ENCODE data around the gene FEV.

FEV gene

DNA sequence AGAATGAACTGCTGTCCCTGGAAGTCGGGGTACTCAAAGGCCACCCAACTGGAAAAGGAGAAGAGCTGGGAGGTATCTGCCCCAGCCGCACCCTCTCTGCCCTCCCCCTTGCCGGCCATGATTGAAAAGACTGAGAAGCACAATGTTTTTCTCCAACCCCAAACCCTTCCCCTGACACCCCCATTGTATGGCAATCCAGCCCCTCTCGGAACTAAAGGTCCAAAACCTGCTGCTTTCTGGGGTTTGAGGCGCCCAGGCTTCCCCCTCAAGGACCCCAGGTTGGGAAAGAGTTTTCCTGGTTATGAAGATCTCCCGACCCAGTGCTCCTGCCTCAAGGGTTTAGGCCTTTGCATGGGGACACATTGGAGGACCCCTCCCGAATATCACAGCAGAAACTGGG lies 7.2 kb upstream of the FEV start:
- DNase-seq, result no peak

DNA sequence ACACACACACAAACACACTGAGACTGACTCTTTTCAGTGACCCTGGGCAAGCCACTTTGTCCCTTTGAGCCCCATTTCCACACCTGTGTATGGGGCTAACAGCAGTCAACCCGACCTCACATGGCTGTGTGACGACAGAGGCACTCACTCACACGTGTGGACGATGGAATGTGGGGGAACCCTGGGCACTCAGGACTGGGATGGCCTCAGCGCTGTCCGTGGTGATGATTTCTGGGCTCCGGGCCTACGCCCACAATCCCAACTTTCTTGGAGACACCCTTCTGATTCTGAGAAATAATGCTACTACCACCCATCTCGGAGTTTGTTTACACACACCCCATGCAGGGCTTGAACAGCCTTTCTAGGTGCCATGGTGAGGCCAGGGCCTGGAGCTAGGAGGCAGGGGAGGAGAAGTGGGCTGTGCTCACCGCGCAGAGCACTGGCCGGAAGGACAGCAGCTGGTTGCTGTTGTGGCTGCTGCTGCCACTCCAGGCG lies 6.7 kb upstream of the FEV start:
- no peak for DNase-seq

DNA sequence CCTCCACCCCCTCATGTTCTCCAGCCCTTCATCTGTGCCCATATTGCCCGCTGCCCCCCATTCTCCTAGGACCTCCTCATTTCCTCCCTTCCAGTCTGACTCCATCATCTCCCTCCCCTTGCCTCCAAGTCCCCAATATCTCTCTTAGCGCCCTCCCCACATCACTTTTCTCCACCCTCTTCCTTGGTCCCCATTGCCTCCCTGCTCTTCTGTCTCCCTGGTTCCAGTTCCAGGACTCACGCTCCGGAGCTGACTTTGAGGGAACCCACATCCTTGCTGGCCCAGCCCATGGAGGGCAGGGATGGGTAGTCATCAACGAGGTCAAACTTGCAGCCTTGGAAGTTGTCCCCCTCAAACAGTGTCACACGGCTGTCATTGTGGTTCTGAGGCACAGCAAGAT lies 5.6 kb upstream of the FEV start:
- no peak for DNase-seq

DNA sequence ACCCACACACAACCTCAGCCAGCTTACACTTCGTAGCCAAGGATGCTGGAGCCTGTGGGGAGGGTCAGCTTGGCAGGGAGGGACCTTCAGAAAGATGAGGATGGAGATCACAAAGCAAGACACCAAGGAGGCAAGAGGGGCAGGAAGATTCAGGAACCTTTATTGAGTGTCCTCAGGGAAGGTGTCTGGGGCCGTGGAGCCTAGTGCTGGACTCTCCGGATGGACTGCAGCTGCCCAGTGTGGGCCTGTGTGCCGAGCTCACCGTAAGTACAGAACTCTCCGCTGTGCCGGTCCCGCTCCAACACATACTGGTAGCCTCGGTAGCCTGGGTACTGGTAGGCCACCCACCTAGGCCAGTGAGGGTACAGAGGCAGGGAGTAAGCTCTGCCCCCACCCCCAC lies 5.1 kb upstream of the FEV start:
- no peak for DNase-seq

DNA sequence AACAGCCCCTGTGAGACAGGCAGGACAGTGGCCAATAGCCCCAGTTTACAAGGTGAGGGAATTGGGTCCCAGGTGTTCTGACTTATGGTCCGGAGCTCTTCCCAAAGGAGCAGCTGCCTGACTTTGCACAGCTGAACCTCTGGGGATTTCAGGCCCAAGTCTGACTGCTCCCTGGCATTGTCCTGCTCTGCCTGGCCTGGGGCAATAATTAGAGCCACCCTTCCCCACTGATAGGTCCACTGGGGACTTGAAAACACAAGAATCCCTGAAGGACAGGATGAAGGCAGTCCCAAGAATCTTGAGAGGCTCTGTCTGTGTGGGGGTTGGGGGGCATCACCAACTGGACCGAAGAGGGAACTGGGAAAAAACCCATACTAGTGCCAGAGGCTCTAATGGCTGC lies 3.7 kb upstream of the FEV start:
- DNase-seq, result no peak

DNA sequence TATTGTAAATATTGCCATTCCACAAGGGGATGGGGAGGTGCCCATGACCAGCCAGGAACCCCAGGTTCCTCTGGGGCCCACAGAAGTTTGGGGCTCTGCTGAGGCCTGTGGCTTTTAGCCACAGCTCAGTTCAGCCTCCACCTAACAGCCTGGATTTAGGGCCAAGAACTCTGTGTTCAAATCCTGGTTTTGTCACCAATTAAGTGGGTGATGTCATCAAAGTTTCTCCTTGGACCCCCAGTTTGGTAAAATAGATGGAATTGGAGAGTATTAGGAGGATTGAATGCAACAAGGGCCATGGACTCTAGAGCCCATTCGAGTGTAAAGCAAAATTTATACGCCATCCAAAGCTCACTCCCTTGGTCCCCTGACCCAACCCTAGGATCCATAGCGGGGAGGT lies 3.2 kb upstream of the FEV start:
- DNase-seq, result no peak

DNA sequence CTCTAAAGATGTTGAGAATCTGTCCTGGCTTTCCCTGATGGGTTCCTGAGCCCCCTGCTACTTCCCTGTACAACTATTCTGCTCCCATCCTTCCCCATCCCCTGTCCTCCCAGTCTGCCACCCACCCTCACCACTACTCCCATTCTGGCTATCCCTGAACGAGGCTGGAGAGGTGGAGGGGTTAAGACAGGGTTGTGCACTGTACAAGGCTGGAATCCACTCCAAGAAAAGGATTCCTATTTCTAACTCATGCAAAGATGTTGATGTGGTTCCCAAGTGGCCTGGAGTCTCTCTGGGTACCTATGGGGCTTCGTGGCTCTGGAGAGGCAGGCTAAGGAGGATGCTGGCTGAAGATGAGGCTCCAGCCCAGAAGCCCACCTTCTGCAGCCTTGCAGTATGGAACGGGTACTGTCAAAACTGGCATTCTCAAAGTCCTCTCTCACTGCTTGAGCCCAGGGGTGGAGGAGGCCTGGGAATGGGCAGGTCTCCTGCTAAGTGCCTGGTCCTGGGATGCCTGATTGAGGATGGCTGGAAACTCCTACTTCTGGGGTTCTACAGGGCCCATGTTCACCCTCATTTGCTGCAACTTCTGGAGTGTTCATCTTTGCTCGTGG lies 1.3 kb upstream of the FEV start:
- DNase-seq, result no peak

DNA sequence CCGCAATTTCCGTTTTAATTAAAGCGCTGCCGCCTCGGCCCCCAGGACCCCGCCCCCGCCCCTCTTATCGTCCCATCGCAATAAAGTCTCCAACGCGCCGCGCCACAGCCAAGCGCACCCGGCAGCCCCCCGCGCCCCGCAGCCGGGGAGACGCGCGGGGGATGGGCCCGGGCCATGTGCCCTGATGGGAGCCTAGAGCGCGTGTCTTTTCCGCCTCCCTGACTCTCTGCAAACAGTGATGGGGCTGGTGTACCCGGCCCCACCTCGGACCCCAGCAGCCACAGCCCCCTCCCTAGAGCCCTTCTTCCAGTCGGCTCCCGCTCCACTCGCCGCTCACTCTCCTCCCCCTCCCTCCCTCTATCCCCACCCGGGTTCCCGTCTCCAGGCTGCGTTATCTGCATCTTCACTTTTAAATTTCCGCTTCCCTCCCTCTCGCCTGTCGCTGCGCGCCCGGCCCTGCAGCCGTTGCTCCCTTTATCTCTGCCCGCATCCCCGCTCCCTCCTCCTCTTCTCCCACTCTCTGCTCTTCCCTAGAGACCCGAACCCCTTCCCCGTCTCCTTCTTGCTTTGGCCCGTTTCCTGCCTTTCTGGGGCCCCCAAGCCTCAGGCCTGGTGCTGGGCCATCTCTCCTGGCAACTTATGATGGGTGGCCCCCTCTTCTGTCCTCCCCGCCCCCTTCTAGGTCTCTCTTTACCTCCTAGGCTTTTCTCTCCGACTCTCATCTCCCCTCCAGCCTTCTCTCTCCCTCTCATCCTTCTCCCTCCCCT lies 524 bp upstream of the FEV start:
- no peak for DNase-seq

DNA sequence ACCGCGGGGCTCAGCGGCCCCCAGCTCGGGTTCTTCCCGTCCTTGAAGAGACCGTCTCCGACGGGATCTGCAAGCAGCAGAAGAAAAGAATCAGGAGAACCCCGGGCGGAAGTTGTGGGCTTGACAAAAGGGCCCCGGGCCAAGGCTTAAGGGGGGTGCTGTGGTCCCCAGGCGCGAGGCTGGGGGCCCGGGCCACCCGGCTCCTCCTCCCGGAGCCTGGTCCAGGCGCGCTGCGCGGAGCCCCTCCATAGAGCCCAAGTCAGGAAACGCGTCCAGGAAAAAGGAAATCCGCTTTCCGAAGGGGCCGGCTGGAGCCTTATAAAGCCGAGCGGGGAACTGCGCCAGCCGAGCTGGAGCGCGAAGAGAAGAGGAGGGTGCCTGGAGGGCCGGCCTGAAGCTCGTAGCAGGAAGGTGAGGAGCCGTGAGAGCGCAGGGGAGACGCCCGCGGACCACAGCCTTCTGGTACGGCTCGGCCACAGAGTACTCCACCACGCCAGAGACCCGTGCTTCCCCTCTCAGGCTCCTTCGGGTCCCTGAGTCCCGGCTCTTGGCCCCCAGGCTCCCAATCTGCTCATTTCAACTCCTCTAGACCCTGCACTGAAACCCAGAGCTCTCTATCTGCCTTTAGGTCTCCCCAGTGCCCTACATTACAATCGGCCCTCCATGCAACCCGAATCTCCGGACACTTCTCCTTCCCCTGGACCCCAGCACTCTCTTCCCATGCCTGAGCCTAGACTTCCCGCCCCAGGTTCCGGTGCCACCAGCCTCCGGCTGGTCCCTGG lies 554 bp downstream of the FEV start:
- DNase-seq, result no peak

DNA sequence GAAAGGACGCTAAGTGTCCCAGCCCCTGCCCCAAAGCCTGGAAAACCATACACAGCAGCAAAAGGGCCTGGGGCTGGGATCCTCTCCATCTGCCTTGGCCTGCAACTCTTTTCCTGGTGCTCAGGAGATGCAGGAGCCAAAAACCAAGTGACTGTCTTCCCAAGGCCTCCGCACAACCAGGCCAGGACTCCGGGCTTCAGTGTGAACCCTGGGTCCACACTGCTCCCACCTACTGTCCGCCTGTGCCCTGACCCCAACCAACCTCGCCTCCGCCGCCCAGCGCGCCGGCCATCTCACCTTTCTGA lies 1.1 kb downstream of the FEV start:
- no peak for DNase-seq

DNA sequence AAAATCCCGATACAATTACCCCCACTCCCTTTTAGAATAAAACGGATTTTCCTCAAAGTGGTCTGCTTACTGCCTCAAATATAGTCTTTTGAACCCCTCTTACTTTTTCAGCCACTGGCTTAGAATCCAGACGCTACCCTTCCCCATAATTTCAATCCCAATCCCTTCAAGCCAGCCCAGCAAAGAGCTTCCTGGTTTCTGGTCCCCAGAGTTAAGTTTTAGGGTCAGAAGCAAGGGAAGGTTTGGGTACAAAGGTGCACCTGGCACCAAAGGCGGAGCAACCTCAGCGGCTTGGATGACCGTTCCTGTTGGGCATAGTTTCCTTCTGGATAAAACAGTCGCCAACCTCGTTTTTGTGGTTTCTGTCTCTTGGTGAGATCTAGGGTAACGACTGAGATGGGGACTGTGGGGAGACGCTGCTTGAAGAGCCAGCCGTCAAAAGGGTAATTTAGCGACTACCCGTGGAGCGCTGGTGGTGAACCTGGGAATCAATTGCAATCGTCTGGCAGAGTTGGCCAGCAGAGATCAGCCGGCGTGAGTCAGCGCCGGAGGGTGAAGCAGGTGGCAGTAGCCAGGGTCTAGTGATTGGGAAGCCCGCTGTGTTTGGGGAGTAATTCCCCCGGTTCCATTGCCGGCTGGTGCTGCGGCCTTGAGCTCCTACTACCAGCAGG lies 1.6 kb downstream of the FEV start:
- no peak for DNase-seq

DNA sequence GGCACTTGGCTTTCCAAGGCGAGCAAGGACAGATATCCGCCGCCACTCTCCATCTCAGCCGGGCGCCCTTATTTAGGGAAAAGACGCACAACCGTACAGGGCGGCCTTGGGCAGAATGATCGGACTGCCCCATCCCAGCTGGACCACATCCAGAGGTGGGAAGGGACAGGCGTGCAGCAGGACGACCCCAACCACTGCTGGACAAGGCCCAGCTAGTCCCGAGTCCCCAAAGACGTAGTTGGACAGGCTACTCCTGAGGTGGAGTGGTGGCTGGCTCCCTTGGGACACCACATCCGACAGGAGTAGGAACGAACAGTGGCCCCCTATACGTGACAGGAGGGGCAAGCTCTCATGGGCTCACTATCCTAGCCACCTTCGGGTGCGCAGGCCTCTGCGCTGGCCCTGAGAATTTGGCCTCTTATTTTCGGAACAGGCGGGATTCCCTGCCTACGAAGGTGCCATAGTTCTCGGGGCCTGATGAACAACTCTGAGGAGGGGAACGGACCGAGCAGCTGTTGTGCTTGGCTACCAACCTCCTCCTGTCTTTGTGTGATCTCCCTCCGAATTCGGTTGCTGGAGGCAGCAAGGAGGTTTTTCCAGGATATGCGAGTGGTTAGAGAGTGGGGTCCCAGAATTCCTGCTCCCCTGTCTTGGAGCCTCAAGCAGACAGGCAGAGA lies 2.3 kb downstream of the FEV start:
- DNase-seq, result no peak

DNA sequence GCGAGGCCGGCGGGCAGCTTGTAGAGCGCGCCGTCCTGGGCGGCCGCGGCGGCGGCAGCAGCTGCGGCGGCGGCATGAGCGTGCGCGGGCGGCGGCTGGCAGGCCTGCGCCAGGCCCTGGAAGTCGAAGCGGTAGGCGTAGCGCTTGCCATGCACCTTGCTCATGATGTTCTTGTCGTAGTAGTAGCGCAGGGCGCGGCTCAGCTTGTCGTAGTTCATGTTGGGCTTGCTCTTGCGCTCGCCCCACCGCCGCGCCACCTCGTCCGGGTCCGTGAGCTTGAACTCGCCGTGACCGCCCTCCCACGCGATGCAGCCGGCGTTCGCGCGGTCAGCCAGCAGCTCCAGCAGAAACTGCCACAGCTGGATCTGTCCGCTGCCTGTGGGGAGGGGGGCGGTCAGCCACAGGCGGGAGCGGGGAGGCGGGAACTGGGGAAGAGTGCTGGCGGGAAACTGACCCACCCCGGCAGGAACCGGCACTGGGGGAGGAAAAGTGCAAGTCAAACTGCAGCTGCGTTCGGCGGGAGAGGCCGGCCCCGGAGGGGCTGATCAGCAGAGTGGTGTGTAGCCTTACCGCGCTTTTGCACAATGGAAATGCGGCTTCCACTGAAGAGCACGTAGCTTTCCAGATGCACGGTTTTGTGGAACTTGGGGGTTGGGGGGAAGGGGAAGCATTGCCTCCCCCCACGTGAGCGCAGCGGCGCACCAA lies 3.0 kb downstream of the FEV start:
- DNase-seq, result no peak

DNA sequence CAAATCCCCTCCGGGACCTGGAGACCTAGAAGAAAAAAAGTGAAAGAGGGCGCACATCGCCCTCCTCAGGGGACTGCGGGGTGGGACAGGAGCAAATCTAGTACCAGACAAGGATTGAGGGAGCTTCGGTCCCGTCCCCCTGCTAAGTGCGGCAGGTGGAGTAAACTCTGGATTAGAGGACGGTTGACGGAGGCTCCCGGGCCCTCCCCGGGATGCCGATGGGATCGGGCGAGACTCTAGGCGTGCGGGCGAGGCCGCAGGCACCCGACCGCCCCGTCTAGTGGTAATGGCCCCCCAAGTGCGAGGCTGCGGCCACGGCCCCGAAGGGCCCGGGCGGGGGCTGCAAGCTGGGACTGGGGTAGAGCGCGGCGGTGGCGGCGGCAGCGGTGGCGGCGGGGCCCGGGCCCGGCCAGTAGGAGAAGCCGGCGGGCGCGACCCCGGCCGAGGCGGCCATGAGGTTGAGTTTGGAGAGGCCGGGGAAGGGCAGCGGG lies 3.5 kb downstream of the FEV start:
- DNase-seq, result no peak

DNA sequence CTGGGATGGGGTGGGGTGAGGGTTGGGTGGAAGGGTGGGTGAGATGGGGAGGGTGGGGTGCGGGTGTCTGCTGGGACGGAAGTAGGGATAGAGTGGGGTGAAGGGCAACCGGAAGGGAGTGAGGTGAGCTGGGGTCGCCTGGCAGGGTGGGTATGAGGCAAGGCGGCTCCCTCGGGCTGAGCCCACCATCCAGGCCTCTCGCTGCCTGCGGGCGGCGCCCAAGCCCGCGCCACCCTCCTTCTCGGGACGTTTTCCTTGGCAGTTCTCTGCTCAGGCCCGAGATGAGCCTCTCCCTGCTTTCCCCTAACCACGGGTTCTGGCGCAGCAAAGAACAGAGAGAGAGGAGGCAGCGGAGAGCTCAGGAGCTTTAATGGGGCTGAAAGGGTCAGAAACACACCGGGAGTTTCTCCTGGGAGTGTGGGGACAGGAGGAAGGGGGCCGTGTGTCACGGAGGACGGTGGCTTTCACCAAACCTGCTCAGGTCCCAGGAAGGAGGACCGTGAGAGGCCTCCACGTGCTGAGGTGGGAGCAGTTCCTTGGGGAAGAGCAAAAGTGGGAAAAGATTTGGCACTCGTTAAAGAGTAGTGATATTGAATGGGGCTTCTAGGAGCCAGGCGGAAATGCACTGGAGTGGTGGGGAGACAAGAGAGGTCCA lies 4.1 kb downstream of the FEV start:
- DNase-seq, result no peak

DNA sequence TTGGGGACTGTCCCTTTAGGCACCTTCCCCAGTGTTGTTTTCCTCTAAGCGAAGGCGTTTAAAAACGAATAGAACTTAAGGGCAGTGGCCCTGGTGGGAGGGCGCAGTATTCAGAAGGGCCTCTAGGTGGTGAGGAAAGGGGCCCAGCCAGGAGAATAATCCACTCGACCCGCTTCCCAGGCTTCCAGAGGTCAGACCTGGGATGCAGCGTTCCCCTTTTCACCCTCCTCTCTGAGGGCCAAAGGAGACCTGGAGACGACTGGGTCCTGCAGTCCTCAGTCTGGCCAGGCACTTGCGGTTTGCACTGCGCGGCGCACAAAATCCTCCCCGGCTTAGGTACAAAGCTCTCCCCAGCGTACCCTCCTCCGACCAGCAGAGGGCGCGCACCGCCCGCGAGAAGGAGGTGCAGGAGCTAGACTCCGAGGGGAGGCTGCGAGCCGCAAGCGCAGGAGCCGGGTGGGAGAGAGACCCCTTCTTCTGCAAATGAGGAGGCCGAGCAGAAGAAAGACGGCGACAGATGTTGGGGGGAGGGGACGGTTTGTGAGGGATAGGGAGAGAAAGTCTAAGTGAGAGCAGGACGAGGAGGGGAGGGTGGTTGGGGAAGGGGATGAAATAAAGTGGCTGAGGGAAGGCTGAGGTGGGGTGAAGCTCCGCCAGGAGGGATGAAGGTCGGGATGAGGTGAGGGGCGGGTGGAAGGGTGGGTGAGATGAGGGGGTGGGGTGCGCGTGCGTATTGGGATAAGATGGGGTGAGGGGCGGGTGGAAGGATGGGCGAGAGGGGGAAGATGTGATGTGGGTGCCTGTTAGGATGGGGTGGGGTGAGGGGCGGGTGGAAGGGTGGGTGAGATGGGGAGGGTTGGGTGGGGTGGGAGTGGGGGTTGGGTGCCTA lies 4.9 kb downstream of the FEV start:
- peak; percentile 25 to 58 for DNase-seq

DNA sequence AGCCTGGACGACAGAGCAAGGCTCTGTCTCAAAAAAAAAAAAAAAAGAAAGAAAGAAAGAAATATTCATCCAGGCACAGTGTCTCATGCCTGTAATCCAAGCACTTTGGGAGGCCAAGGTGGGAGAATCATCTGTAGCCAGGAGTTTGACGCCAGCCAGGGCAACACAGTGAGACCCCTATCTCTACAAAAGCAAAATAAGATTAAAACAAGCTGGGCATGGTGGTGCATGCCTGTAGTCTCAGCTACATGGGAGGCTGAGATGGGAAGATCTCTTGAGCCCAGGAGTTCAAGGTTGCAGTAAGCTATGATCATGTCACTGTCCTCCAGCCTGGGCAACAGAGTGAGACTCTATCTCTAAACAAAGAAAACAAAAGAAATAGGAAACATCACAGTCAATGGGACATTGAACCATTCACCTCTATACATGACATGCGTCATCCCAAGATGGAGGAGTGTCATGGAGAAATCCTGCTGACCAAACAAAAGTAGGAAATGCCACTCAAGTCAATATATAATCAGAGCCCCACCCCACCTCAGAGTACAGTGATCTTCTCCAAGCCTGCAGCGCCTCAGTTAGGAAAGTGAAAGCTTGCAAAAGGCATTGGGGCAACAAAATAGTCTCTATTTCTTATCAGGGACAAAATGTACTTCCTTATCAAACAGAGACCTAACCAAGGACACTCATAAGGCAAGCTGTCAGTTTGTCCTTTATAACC lies 9.8 kb downstream of the FEV start:
- DNase-seq, result no peak

DNA sequence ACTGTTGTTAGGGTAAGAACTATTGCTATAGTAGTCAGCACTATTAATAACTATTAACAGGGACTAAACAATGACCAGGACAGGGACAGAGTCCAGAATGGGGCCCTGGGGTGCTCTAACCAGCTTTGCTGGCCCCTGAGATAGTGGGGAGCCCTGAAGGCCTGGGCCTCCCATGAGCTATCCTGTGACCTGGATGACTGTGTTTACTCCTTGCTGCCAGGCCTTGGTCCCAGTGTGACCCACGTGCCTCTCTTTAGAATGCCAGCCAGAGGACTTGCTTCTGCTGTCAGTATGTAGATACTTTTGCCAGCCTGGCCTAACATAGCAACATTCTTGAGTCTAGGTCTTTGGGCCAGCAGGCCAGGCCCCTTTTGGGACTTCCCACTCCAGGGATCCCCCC lies 14.1 kb downstream of the FEV start:
- no peak for DNase-seq

DNA sequence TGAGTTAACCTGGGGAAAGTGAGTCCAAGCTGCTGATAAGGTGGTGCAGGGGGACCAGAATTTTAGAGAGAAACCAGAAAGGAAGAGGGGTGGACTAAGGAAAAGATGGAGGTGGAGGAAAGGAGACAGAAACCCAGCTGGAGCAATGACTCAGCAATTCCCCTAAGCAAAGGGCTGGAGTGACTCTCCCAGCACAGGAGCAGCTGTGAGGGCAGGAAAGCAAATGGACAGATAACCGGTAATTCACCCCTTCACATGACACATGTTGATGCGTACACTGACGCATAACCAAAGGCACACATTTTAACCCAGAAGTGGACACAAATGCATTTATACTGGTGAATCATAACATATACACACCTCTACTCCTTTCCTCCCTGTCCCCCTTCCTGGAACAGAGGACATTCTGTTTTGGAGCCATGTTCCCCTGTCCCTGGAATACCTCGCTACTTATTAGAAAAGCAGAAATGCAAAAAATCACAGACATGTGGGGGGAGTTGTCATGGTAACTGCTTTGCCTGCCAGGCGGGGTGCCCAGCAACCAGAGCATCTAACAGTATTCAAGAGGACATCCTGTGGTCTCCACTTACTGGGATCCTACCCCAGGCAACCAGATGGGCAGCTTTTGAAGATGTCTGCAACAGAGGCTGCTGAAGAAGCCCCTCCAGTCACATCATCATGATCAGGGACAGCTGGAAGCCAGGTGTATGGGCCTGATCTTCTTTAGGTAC lies 20.8 kb downstream of the FEV start:
- no peak for DNase-seq

Measured in hippocampal formation (tissue), 2 donors.